Lower leg skin (tissue), 3 donors: ENCODE data around the gene UBXN4.

ENCODE experiments used
- CTCF ChIP-seq, 3 donors: fragments of 450-650 bp; IDR thresholded peaks; one replicate each; pipeline ENCODE4 v1.5.1; 2016; ENCODE audit warnings: antibody characterized with exemption in 3 of 3, mild to moderate bottlenecking in 3 of 3, moderate library complexity in 2 of 3
- POLR2A ChIP-seq, 2 donors: fragments of 450-650 bp; IDR thresholded peaks; one replicate each; pipeline ENCODE4 v1.6.1; 2016 to 2017; ENCODE audit warnings: antibody characterized with exemption in 2 of 2, mild to moderate bottlenecking in 1 of 2, moderate library complexity in 1 of 2

- TF ChIP-seq CTCF (IDR thresholded peaks at IDR 0.05) (no peak), POLR2A (IDR thresholded peaks at IDR 0.05) (no peak)
Measured at GRCh38 chr2:135800513-135801460, 59.1 kb downstream of the UBXN4 start.
